K562 (cell line): ENCODE results near the gene ZNF577. TPM values are rescaled to one million over a fixed set of nuclear protein-coding genes. Genes with fewer than 3 reads are reported as not detected.

ENCODE experiments used
- ATF6 ChIP-seq: sonication (generic); formaldehyde crosslinking; IDR thresholded peaks from 2 replicates; pipeline ENCODE4 v1.4.0; 2020; ENCODE audit warnings: mild to moderate bottlenecking, missing genetic modification reagents
- CBX8 ChIP-seq: fragments of 200-600 bp; sonication (generic); IDR thresholded peaks from 2 replicates; pipeline ENCODE4 v1.6.1; 2012; ENCODE audit warnings: borderline replicate concordance, mixed run types, low read depth, mild to moderate bottlenecking, moderate library complexity, mixed read lengths, low read length, control low read depth, inconsistent platforms; ENCODE audit not compliant: poor library complexity, severe bottlenecking; ENCODE audit errors: extremely low read depth
- CCAR2 ChIP-seq: fragments of 200-400 bp; formaldehyde crosslinking; IDR thresholded peaks from 2 replicates; pipeline ENCODE4 v1.6.1; 2017; ENCODE audit warnings: mild to moderate bottlenecking, low read depth, low read length
- E2F1 ChIP-seq: sonication (generic); formaldehyde crosslinking; IDR thresholded peaks from 2 replicates; pipeline ENCODE4 v1.8.1; 2023; ENCODE audit warnings: mild to moderate bottlenecking, missing genetic modification reagents, moderate library complexity
- GMEB1 ChIP-seq: fragments of 250-450 bp; sonication (Bioruptor Pico); IDR thresholded peaks from 2 replicates; pipeline ENCODE4 v1.4.0; 2020; ENCODE audit warnings: mild to moderate bottlenecking
- IRF1 ChIP-seq: sonication (generic); formaldehyde crosslinking; IDR thresholded peaks from 2 replicates; pipeline ENCODE4 v1.8.0; 2022; ENCODE audit warnings: missing genetic modification reagents, mild to moderate bottlenecking, borderline replicate concordance
- TBL1XR1 ChIP-seq, 2 experiments: IDR thresholded peaks; 2 replicates each; pipeline ENCODE4 v1.6.1; 2012; ENCODE audit warnings: improper control_type of control experiment in 2 of 2, low read length in 2 of 2, mild to moderate bottlenecking in 1 of 2
- ZBTB12 ChIP-seq: fragments of 250-450 bp; sonication (Bioruptor Pico); IDR thresholded peaks from 2 replicates; pipeline ENCODE4 v1.4.0; 2020
- ZNF77 ChIP-seq: fragments of 250-450 bp; sonication (Bioruptor Pico); IDR thresholded peaks from 2 replicates; pipeline ENCODE4 v1.5.0; 2020
- polyA plus RNA-seq, 8 experiments: library from polyadenylated mRNA; depleted of rRNA in 4 of 8; stranded (reverse) in 5 of 8; unstranded in 3 of 8; fragments of >200 nt; fragmentation: Nextera tagmentation in 2 of 8; fragmentation: Illumina TruSeq in 1 of 8; extraction: Ambion mirVana in 2 of 8; extraction: Trizol in 1 of 8; gene quantifications; 2 replicates each; pipeline versions ENCODE4 v1.2.1 to v1.2.3, GENCODE V29; 2011 to 2014; ENCODE audit warnings: inconsistent platforms in 1 of 8, missing spikeins in 1 of 8
- total RNA-seq, 7 experiments: library from RNA; depleted of rRNA in 6 of 7; stranded (reverse); fragments of >200 nt in 6 of 7; fragmentation: Illumina TruSeq in 2 of 7; extraction: Trizol in 2 of 7; gene quantifications; 2 replicates each; pipeline versions ENCODE4 v1.2.1 to v1.2.3, GENCODE V29; 2011 to 2021; ENCODE audit warnings: low replicate concordance in 1 of 7
- TF ChIP-seq, protein P1 (sequence below): conservative IDR thresholded peaks from 2 replicates; pipeline ENCODE4 v1.6.1; 2011; ENCODE audit warnings: low read depth, mild to moderate bottlenecking, low read length; ENCODE audit not compliant: control insufficient read depth
- TF ChIP-seq, protein P2 (sequence below): sonication (generic); formaldehyde crosslinking; IDR thresholded peaks from 2 replicates; pipeline ENCODE4 v1.8.0; 2023; ENCODE audit warnings: mild to moderate bottlenecking, missing genetic modification reagents

The ZNF577 gene
- total and polyA plus RNA-seq, 9 of the 15 experiments (the other 6 are each of a cell fraction or from before 2014, with no cell fraction given) = 1.3 to 12.7 (median 7.0) TPM

DNA sequence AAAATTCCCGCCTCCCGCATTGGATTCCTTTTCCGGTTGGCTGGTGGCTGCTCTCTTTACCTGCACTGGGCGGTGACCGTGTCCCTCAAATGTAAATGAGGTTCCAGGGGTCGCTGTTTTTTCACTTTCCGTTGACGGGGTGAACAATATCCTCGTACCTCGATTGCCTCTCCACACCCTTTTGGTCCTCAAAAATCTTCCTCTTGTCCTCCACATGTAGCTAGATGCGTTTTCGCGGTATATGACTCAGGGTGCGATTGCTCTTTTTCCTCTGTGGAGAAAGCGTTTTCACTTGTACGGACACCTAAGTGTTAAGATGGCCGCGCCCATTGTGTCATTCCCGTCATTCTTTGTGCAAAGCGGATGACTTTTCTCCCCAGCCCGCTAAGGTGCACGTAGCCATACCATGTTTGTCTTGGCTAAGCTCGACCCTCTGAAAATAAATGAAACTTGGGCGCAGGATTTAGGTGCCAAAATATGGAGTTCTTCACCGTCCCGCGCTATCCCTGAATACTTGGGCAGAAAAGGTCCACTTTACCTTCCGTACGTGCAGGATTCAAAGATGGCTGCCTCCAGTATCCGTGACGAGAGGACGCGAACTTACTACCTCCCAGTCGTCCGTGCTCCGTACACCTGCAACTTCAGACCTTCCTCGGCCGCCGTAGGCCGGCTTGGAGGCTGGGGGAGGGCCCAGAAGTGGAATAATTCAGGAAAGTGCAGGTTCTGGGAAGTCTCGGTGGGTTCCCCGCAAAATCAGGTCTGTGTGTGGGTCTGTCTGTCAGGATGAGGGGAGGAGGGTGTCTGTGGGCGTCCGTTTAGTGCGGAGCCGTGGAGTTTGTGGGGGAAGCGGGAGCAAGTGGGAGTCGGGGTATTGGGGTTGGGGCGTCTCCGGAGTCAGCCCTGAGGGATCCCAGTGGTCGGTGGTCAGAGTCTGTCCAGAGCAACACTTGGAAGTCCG, 39.3 kb upstream of the ZNF577 start, which contains the start of gene ZNF613 (continued):
- TF ChIP-seq ZBTB12 (CRISPR knock-in tag) = 0 out of 2 replicates have a peak, but pooled peaks have one; percentile 20
- no peak; the same call in none of the 2 replicates for TF ChIP-seq GMEB1 (CRISPR knock-in tag)
- TF ChIP-seq IRF1 = no peak
- 0 out of 2 replicates have a peak, but pooled peaks have one; percentile 40 for TF ChIP-seq ATF6 (CRISPR knock-in tag)
- TF ChIP-seq ZNF77 (CRISPR knock-in tag) = no peak
- no peak for TF ChIP-seq CBX8
- TF ChIP-seq, protein P1, sequence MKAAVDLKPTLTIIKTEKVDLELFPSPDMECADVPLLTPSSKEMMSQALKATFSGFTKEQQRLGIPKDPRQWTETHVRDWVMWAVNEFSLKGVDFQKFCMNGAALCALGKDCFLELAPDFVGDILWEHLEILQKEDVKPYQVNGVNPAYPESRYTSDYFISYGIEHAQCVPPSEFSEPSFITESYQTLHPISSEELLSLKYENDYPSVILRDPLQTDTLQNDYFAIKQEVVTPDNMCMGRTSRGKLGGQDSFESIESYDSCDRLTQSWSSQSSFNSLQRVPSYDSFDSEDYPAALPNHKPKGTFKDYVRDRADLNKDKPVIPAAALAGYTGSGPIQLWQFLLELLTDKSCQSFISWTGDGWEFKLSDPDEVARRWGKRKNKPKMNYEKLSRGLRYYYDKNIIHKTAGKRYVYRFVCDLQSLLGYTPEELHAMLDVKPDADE = 0 out of 2 replicates have a peak, but pooled peaks have one; percentile 34
- TF ChIP-seq, protein P2, sequence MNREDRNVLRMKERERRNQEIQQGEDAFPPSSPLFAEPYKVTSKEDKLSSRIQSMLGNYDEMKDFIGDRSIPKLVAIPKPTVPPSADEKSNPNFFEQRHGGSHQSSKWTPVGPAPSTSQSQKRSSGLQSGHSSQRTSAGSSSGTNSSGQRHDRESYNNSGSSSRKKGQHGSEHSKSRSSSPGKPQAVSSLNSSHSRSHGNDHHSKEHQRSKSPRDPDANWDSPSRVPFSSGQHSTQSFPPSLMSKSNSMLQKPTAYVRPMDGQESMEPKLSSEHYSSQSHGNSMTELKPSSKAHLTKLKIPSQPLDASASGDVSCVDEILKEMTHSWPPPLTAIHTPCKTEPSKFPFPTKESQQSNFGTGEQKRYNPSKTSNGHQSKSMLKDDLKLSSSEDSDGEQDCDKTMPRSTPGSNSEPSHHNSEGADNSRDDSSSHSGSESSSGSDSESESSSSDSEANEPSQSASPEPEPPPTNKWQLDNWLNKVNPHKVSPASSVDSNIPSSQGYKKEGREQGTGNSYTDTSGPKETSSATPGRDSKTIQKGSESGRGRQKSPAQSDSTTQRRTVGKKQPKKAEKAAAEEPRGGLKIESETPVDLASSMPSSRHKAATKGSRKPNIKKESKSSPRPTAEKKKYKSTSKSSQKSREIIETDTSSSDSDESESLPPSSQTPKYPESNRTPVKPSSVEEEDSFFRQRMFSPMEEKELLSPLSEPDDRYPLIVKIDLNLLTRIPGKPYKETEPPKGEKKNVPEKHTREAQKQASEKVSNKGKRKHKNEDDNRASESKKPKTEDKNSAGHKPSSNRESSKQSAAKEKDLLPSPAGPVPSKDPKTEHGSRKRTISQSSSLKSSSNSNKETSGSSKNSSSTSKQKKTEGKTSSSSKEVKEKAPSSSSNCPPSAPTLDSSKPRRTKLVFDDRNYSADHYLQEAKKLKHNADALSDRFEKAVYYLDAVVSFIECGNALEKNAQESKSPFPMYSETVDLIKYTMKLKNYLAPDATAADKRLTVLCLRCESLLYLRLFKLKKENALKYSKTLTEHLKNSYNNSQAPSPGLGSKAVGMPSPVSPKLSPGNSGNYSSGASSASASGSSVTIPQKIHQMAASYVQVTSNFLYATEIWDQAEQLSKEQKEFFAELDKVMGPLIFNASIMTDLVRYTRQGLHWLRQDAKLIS = 0 out of 2 replicates have a peak, but pooled peaks have one; percentile 24
- TF ChIP-seq TBL1XR1 (IDR thresholded peaks at IDR 0.05; ENCODE audit: low read length in 2 of 2) = no peak
- peak; percentile 61; the same call in 1 of the 2 replicates for TF ChIP-seq E2F1
- no peak for TF ChIP-seq CCAR2
